ENCODE results near the gene NUAK2. TPM values are rescaled to one million over a fixed set of nuclear protein-coding genes. Genes with fewer than 3 reads are reported as not detected.
A peak's percentile ranks its signal among the peaks of the same experiment; 100 is the strongest.

NUAK2 gene
- total RNA-seq, 2 experiments from 2014 or later = 5.3 to 9.1 TPM

GRCh38 chr1:205345761-205346160 lies 24.2 kb upstream of the NUAK2 start:
- no peaks in the 10 kb centered on the region for H3K9me3 ChIP-seq (ENCODE audit: low read length)
- no peak overlapping the region for H2AFZ ChIP-seq (ENCODE audit: low read length)
- no peak overlapping the region for H3K27ac ChIP-seq (ENCODE audit: low read depth, low read length, poor library complexity, severe bottlenecking)
- H3K4me3 ChIP-seq (ENCODE audit: low read depth, low read length, poor library complexity, severe bottlenecking) = no peak overlapping the region
- intact Hi-C loops (cut with micrococcal nuclease; ENCODE audit: unreplicated experiment) = no loop called here
- no peaks in the 10 kb centered on the region for H3K36me3 ChIP-seq (ENCODE audit: insufficient read depth, low read length)
- no peak overlapping the region for H3K4me2 ChIP-seq (ENCODE audit: low read length)
- DNase-seq (ENCODE audit: low spot score) = no peak
- BruUV-seq (replicated peaks) = no TSS peak
- POLR2A ChIA-PET = interaction anchor here (0.7 kb wide), 1 partner anchor 761 kb away, joined by 3 read pairs; no protein-coding TSS in a partner anchor
- no peaks in the 10 kb centered on the region for H3K9me2 ChIP-seq (ENCODE audit: insufficient read depth, low read length)
- no peak for TF ChIP-seq CTCF (conservative IDR thresholded peaks at IDR 0.05; ENCODE audit: low read length)
- no peaks in the 10 kb centered on the region for H4K20me1 ChIP-seq (ENCODE audit: insufficient read depth, low read length)
- CTCF ChIA-PET (ENCODE audit: unreplicated experiment) = interaction anchor here (0.6 kb wide), 1 partner anchor 355 kb away, joined by 3 read pairs; no protein-coding TSS in a partner anchor
- peaks cover 27% of the 10 kb centered on the region for H3K4me1 ChIP-seq (ENCODE audit: insufficient read depth, low read length, poor library complexity, severe bottlenecking)
- H3K79me2 ChIP-seq (ENCODE audit: insufficient read depth, low read depth, low read length) = no peaks in the 10 kb centered on the region

GRCh38 chr1:205344066-205344928 lies 22.8 kb upstream of the NUAK2 start:
- DNase-seq (ENCODE audit: low spot score) = no peak
- Histone ChIP-seq H3K36me3 (ENCODE audit: insufficient read depth, low read length) (no peaks in the 10 kb centered on the region), H3K4me3 (ENCODE audit: low read depth, low read length, poor library complexity, severe bottlenecking) (no peak overlapping the region), H3K4me1 (ENCODE audit: insufficient read depth, low read length, poor library complexity, severe bottlenecking) (peaks cover 17% of the 10 kb centered on the region), H3K79me2 (ENCODE audit: insufficient read depth, low read depth, low read length) (no peaks in the 10 kb centered on the region), H3K27ac (ENCODE audit: low read depth, low read length, poor library complexity, severe bottlenecking) (no peak overlapping the region), H3K4me2 (ENCODE audit: low read length) (no peak overlapping the region), H3K9me2 (ENCODE audit: insufficient read depth, low read length) (no peaks in the 10 kb centered on the region), H4K20me1 (ENCODE audit: insufficient read depth, low read length) (no peaks in the 10 kb centered on the region), H3K9me3 (ENCODE audit: low read length) (no peaks in the 10 kb centered on the region), H2AFZ (ENCODE audit: low read length) (no peak overlapping the region)
- no peak for TF ChIP-seq EZH2phosphoT487 (IDR thresholded peaks at IDR 0.05; ENCODE audit: borderline replicate concordance, low read depth, low read length)
- TF ChIP-seq CTCF (conservative IDR thresholded peaks at IDR 0.05; ENCODE audit: low read length) = no peak
- ChIA-PET CTCF (ENCODE audit: unreplicated experiment) (no interaction called here), POLR2A (no interaction called here)
- BruUV-seq (replicated peaks) = no TSS peak
- intact Hi-C loops (cut with micrococcal nuclease; ENCODE audit: unreplicated experiment) = no loop called here

DNA sequence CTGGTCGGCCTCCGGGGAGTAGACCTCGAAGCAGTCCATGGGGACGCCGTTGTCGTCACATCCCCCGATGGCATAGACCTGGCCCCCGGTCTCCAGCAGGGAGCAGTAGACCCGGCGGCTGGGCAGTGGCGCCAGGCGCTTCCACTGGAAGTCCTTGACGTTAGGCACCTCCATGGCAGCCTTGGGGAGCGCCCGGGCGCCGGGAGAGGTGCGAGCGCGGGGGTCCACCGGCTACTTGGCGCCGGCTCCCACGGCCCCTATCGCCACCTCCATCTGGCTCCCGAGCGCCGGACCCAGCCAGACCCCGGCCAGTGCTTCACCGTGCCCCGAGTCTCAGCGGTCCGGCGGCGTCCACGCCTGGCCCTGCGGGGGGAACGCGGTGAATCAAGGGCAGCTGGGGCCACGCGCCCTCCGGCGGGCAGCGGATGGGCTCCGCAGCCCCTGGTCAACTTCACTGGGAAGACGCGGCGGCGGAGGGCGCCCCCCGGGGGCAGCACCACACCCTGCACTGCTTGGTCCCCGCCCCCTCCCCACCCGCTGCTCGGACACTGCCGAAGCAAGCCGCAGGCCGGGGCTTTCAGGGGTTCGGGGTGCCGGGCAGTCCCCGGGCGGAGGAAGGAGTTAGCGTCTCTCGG lies 22.0 kb upstream of the NUAK2 start:
- Histone ChIP-seq H3K27ac (ENCODE audit: low read depth, low read length, poor library complexity, severe bottlenecking) (no peak overlapping the region), H3K4me1 (ENCODE audit: insufficient read depth, low read length, poor library complexity, severe bottlenecking) (peaks cover 9% of the 10 kb centered on the region), H2AFZ (ENCODE audit: low read length) (no peak overlapping the region), H4K20me1 (ENCODE audit: insufficient read depth, low read length) (no peaks in the 10 kb centered on the region), H3K79me2 (ENCODE audit: insufficient read depth, low read depth, low read length) (no peaks in the 10 kb centered on the region), H3K4me3 (ENCODE audit: low read depth, low read length, poor library complexity, severe bottlenecking) (no peak overlapping the region), H3K4me2 (ENCODE audit: low read length) (no peak overlapping the region), H3K9me2 (ENCODE audit: insufficient read depth, low read length) (no peaks in the 10 kb centered on the region), H3K36me3 (ENCODE audit: insufficient read depth, low read length) (no peaks in the 10 kb centered on the region), H3K9me3 (ENCODE audit: low read length) (no peaks in the 10 kb centered on the region)
- DNase-seq (ENCODE audit: low spot score) = no peak
- POLR2A ChIA-PET = no interaction called here
- 0 out of 2 replicates have a peak, but pooled peaks have one; percentile 29 for TF ChIP-seq CTCF (conservative IDR thresholded peaks at IDR 0.05; ENCODE audit: low read length)
- no peak for TF ChIP-seq EZH2phosphoT487 (IDR thresholded peaks at IDR 0.05; ENCODE audit: borderline replicate concordance, low read depth, low read length)
- intact Hi-C loops (cut with micrococcal nuclease; ENCODE audit: unreplicated experiment) = no loop called here
- CTCF ChIA-PET (ENCODE audit: unreplicated experiment) = no interaction called here
- no TSS peak for BruUV-seq (replicated peaks)

Measured in OCI-LY7 (cell line).